Adrenal gland (tissue), 5 donors: ENCODE results near the gene HAPSTR1.

Experiments
- CTCF ChIP-seq, 6 experiments: fragments of 450-650 bp in 4 of 6; fragments of 200-600 bp in 2 of 6; sonication (generic) in 1 of 6; IDR thresholded peaks; 1 replicate in 5 of 6; 2 replicates in 1 of 6; pipeline versions ENCODE4 v1.5.1 to v1.8.0; 2016 to 2021; ENCODE audit warnings: antibody characterized with exemption in 6 of 6, mild to moderate bottlenecking in 2 of 6, moderate library complexity in 1 of 6
- POLR2A ChIP-seq, 2 donors: fragments of 450-650 bp; IDR thresholded peaks; one replicate each; pipeline ENCODE4 v1.6.1; 2017; ENCODE audit warnings: antibody characterized with exemption in 2 of 2, mild to moderate bottlenecking in 2 of 2, moderate library complexity in 1 of 2
- donor health status: DM: no; HTN: no; CAD: no.

GRCh38 chr16:9123871-9124270 is 32.4 kb downstream of the HAPSTR1 start:
- no peak for TF ChIP-seq CTCF (IDR thresholded peaks at IDR 0.05)
- TF ChIP-seq POLR2A (IDR thresholded peaks at IDR 0.05) = no peak
